GM23248 (cell line): ENCODE measurements around the gene MICU1. TPM values are rescaled to one million over a fixed set of nuclear protein-coding genes. Genes with fewer than 3 reads are reported as not detected.

ENCODE experiments used
- DNase-seq: peaks from one replicate; pipeline ENCODE4 v3.0.0-alpha.2; 2015
- H2AFZ ChIP-seq: fragments of 200-600 bp; sonication (generic); 2 replicates; pipeline ENCODE4 v1.6.1; 2016; ENCODE audit warnings: antibody characterized with exemption
- H3F3A ChIP-seq: fragments of 200-600 bp; sonication (generic); 2 replicates; pipeline ENCODE4 v1.6.1; 2016; ENCODE audit warnings: mild to moderate bottlenecking, antibody characterized with exemption, mixed run types; ENCODE audit not compliant: insufficient read depth
- H3K27ac ChIP-seq: fragments of 200-600 bp; sonication (generic); 2 replicates; pipeline ENCODE4 v1.5.1; 2016; ENCODE audit warnings: mild to moderate bottlenecking
- H3K27me3 ChIP-seq: fragments of 200-600 bp; sonication (generic); replicated peaks from 2 replicates; pipeline ENCODE4 v1.6.1; 2016; ENCODE audit warnings: mild to moderate bottlenecking; ENCODE audit not compliant: insufficient read depth
- H3K36me3 ChIP-seq: fragments of 200-600 bp; sonication (generic); 2 replicates; pipeline ENCODE4 v1.6.1; 2016; ENCODE audit warnings: low read depth, mild to moderate bottlenecking
- H3K4me1 ChIP-seq: fragments of 200-600 bp; sonication (generic); 2 replicates; pipeline ENCODE4 v1.6.1; 2016; ENCODE audit warnings: mild to moderate bottlenecking; ENCODE audit not compliant: insufficient read depth
- H3K4me2 ChIP-seq: fragments of 200-600 bp; sonication (generic); one replicate; pipeline ENCODE4 v1.6.1; 2016; ENCODE audit warnings: mild to moderate bottlenecking; ENCODE audit not compliant: unreplicated experiment
- H3K4me3 ChIP-seq: fragments of 200-600 bp; sonication (generic); 2 replicates; pipeline ENCODE4 v1.5.1; 2016; ENCODE audit warnings: mild to moderate bottlenecking
- H3K79me2 ChIP-seq: fragments of 200-600 bp; sonication (generic); 2 replicates; pipeline ENCODE4 v1.6.1; 2016; ENCODE audit warnings: mild to moderate bottlenecking; ENCODE audit not compliant: insufficient read depth
- H3K9ac ChIP-seq: fragments of 200-600 bp; sonication (generic); 2 replicates; pipeline ENCODE4 v1.6.1; 2016; ENCODE audit warnings: mild to moderate bottlenecking
- H3K9me2 ChIP-seq: fragments of 200-600 bp; sonication (generic); 2 replicates; pipeline ENCODE4 v1.6.1; 2016; ENCODE audit warnings: mixed run types, mild to moderate bottlenecking, moderate library complexity; ENCODE audit not compliant: insufficient read depth
- H3K9me3 ChIP-seq: fragments of 200-600 bp; sonication (generic); one replicate; pipeline ENCODE4 v1.6.1; 2017; ENCODE audit warnings: low read depth
- H4K20me1 ChIP-seq: fragments of 200-600 bp; sonication (generic); 2 replicates; pipeline ENCODE4 v1.6.0; 2016; ENCODE audit not compliant: insufficient read depth
- EZH2 ChIP-seq: fragments of 200-600 bp; sonication (generic); IDR thresholded peaks from 2 replicates; pipeline ENCODE4 v1.6.1; 2018; ENCODE audit warnings: antibody characterized with exemption, mild to moderate bottlenecking; ENCODE audit not compliant: insufficient read depth, poor library complexity, severe bottlenecking
- EZH2phosphoT487 ChIP-seq: fragments of 200-600 bp; sonication (generic); IDR thresholded peaks from 2 replicates; pipeline ENCODE4 v1.6.1; 2018; ENCODE audit warnings: antibody characterized with exemption, moderate library complexity, mild to moderate bottlenecking, low read depth; ENCODE audit not compliant: insufficient read depth
- WGBS, 2 experiments: methylation state at CpG; one replicate each; pipeline ENCODE4 v1.1.6; 2015 to 2017; ENCODE audit warnings: low lambda C conversion rate in 2 of 2, low coverage in 1 of 2; ENCODE audit errors: missing lambda C conversion rate in 2 of 2; 5-methylcytosine and 5-hydroxymethylcytosine counted together
- in situ Hi-C: fragments of 300-500 bp; cut with MboI; formaldehyde crosslinking; loops from 2 replicates; pipeline ENCODE4 v1.15.0; 2020
- polyA plus RNA-seq: library from polyadenylated mRNA; unstranded; fragments of >200 nt; fragmentation: Nextera tagmentation; extraction: Ambion mirVana; gene quantifications from 2 replicates; pipeline ENCODE4 v1.2.1, GENCODE V29; 2016
- total RNA-seq: library from RNA; depleted of rRNA; stranded (reverse); fragments of >200 nt; shearing (Covaris generic); gene quantifications from 2 replicates; pipeline ENCODE4 v1.2.3, GENCODE V29; 2014

MICU1 gene
- total and polyA plus RNA-seq, 2 experiments from 2014 or later, result 37.3 to 45.0 TPM

DNA sequence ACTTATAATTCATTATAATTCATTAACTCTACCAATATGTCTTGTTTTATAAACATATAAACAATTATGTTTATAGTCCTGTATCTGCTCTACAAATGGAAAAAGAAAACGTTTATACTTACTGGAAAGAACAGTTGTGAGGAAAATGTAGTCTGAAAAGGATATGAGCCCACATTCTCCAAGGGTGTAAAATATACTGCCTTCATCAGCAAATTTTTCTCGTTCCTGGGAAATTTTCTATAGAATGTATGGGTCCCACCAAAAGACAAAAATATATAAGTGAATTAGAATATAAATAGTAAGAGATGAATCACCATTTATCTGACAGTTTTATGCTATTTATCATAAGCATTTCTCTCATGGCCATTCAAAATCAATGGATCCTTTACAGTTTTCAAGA, 117.8 kb downstream of the MICU1 start:
- Histone ChIP-seq H3K4me2 (no peak overlapping the region), H3K4me3 (no peak overlapping the region), H3K27me3 (no peaks in the 10 kb centered on the region), H3K9me3 (no peaks in the 10 kb centered on the region), H3F3A (0 out of 2 replicates have a peak, but pooled peaks cover 4% of the 10 kb centered on the region), H3K9me2 (no peaks in the 10 kb centered on the region), H3K27ac (no peak overlapping the region), H3K36me3 (peaks cover 4% of the 10 kb centered on the region), H4K20me1 (no peaks in the 10 kb centered on the region), H3K4me1 (peaks cover 9% of the 10 kb centered on the region), H3K79me2 (no peaks in the 10 kb centered on the region), H3K9ac (no peak overlapping the region), H2AFZ (no peak overlapping the region)
- in situ Hi-C loops, result no loop called here
- TF ChIP-seq EZH2 (no peak), EZH2phosphoT487 (no peak)
- no peak for DNase-seq
- 48 to 57% methylated on average over 2 of the region's 2 CpGs for WGBS, 2 experiments

GRCh38 chr10:72506474-72506873, 119.4 kb downstream of the MICU1 start:
- Histone ChIP-seq H3K27me3 (no peaks in the 10 kb centered on the region), H3K9ac (no peak overlapping the region), H3K79me2 (no peaks in the 10 kb centered on the region), H3K9me2 (no peaks in the 10 kb centered on the region), H4K20me1 (no peaks in the 10 kb centered on the region), H3K27ac (no peak overlapping the region), H3K4me1 (peaks cover 14% of the 10 kb centered on the region), H3F3A (0 out of 2 replicates have a peak, but pooled peaks cover 9% of the 10 kb centered on the region), H3K4me2 (no peak overlapping the region), H3K9me3 (no peaks in the 10 kb centered on the region), H3K36me3 (peaks cover 4% of the 10 kb centered on the region), H2AFZ (no peak overlapping the region), H3K4me3 (no peak overlapping the region)
- no peak for DNase-seq
- TF ChIP-seq EZH2phosphoT487, result no peak
- TF ChIP-seq EZH2, result no peak
- in situ Hi-C loops, result no loop called here

DNA sequence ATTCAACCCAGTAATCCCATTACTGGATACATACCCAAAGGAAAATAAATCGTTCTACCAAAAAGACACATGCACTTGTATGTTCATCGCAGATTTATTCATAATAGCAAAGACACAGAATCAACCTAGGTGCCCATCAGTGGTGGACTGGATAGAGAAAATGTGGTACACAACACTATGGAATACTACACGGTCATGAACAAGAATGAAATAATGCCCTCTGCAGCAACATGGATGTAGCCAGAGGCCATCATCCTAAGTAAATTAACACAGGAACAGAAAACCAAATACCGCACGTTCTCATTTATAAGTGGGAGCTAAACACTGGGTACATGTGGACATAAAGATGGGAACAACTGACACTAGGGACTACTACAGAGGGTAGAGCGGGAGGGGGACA, 120.4 kb downstream of the MICU1 start:
- Histone ChIP-seq H3K79me2 (no peaks in the 10 kb centered on the region), H3F3A (0 out of 2 replicates have a peak, but pooled peaks cover 9% of the 10 kb centered on the region), H3K27ac (no peak overlapping the region), H3K9me3 (no peaks in the 10 kb centered on the region), H3K27me3 (no peaks in the 10 kb centered on the region), H3K9me2 (no peaks in the 10 kb centered on the region), H3K9ac (no peak overlapping the region), H3K4me3 (no peak overlapping the region), H3K4me2 (no peak overlapping the region), H3K36me3 (peaks cover 4% of the 10 kb centered on the region), H2AFZ (no peak overlapping the region), H4K20me1 (no peaks in the 10 kb centered on the region), H3K4me1 (peaks cover 14% of the 10 kb centered on the region)
- WGBS, 2 experiments, result 95 to 97% methylated on average over 6 of the region's 6 CpGs
- no peak for DNase-seq
- TF ChIP-seq EZH2 (no peak), EZH2phosphoT487 (no peak)
- in situ Hi-C loops, result no loop called here

DNA sequence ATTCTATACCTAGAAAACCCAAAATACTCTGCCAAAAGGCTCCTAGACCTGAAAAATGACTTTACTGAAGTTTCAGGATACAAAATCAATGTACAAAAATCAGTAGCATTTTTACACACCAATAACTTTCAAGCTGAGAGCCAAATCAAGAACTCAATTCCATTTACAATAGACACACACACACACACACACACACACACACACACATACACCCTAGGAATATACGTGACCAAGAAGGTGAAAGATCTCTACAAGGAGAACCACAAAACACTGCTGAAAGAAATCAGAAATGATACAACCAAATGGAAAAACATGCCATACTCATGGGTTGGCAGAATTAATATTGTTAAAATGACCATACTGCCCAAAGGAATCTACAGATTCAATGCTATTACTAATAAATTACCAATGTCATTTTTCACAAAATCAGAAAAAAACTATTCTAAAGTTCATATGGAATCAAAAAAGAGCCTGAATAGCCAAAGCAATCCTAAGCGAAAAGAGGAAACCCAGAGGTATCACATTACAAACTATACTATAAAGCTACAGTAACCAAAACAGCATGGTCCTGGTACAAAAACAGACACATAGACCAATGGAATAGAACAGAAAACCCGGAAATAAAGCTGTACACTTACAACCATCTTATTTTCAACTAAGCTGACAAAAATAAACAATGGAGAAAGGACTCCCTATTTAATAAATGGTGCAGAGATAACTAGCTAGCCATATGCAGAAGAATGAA, 122.0 kb downstream of the MICU1 start:
- no peaks in the 10 kb centered on the region for H3K27me3 ChIP-seq
- H3K36me3 ChIP-seq, result peaks cover 4% of the 10 kb centered on the region
- H3K4me3 ChIP-seq, result peak overlapping the region; percentile 46; the same call in 1 of the 2 replicates
- TF ChIP-seq EZH2phosphoT487, result no peak
- TF ChIP-seq EZH2, result no peak
- in situ Hi-C loops, result no loop called here
- 0 out of 2 replicates have a peak, but pooled peaks cover 9% of the 10 kb centered on the region for H3F3A ChIP-seq
- peak overlapping the region; percentile 53 for H3K27ac ChIP-seq
- H3K9me3 ChIP-seq, result no peaks in the 10 kb centered on the region
- no peaks in the 10 kb centered on the region for H4K20me1 ChIP-seq
- no peak overlapping the region for H3K9ac ChIP-seq
- H3K79me2 ChIP-seq, result no peaks in the 10 kb centered on the region
- no peak overlapping the region for H2AFZ ChIP-seq
- peak overlapping the region; percentile 42 for H3K4me2 ChIP-seq
- WGBS, 2 experiments, result 97% methylated on average over 3 of the region's 3 CpGs
- DNase-seq, result no peak
- peaks cover 14% of the 10 kb centered on the region for H3K4me1 ChIP-seq
- H3K9me2 ChIP-seq, result no peaks in the 10 kb centered on the region
